AG04449 (cell line): Measurements from ENCODE around the gene SCGB2B2.
"Not testable (repeated sequence)": the region's sequence is repeated elsewhere in the genome, so short reads cannot be mapped to it uniquely, and the experiment has no call there.

Experiments used
- CTCF ChIA-PET: fragments of 350-600 bp; formaldehyde crosslinking; extraction: SDS; loops from one replicate; lab custom pipeline; 2021; ENCODE audit warnings: antibody characterized with exemption; lab: Yijun Ruan, JAX
- POLR2A ChIA-PET: fragments of 400-600, 350-600 bp; formaldehyde crosslinking; extraction: SDS; loops from one replicate; lab custom pipeline; 2020; ENCODE audit warnings: antibody characterized with exemption, inconsistent platforms; lab: Yijun Ruan, JAX
- DNase-seq: peaks from one replicate; pipeline ENCODE4 v3.0.0-alpha.2; 2010; ENCODE audit warnings: low read depth, low spot score
- H3K4me3 ChIP-seq: 2 replicates; pipeline ENCODE4 v1.5.1; 2011; ENCODE audit warnings: low read depth, mild to moderate bottlenecking, control low read depth, low read length
- TF ChIP-seq, protein P1 (sequence below): IDR thresholded peaks from one replicate; pipeline ENCODE4 v1.5.1; 2011; ENCODE audit warnings: mild to moderate bottlenecking, moderate library complexity, low read length, control low read depth, inconsistent platforms; ENCODE audit not compliant: insufficient read depth; ENCODE audit errors: missing control alignments

The SCGB2B2 gene

DNA sequence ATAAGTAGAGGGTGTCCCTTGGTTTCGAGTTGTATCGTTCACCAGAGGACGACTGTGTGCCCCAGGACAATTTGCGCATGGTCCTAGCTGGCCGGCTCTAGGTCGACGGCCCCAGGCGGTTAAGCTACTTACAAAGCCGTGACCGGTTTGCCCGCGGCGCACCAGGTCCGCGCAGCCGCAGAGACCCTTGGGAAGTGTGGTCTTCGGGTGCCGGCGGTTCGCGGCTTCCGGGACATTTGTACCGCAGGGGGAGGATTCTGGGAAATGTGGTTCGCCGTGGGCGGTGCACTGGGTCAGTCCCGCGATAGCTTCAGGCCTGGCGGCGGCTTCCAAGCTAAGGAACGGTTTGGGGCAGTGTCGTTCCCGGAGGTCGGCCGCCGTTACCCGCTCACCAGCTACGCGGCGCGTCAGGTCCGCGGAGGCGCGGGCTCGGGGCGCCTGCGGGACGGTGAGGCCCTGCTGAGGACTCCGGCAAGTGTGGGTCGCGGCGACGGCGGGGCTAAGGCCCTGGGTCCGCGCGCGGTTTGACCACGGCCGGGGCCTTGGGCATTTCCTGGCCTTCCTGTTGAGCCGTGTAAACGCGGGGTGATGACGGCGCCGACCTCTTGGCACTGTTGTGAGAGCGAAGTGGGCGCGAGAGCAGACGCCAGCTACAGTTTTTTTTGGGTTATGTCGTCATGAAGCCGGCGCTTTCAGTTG is 576 bp upstream of the SCGB2B2 start, which contains the start of gene ZNF302:
TSS of gene ZNF302 (plus strand) at position 293 of the 699 bp plus-strand sequence. CDS start 1,127 bp downstream, outside the sequence.
- CTCF ChIA-PET = interaction anchor here (2.1 kb wide), 1 partner anchor 37 kb away, joined by 6 read pairs; no protein-coding TSS in a partner anchor
- peak; percentile 80 for DNase-seq
- H3K4me3 ChIP-seq = peak within 1 kb of the TSS; percentile 77
- TF ChIP-seq, protein P1, sequence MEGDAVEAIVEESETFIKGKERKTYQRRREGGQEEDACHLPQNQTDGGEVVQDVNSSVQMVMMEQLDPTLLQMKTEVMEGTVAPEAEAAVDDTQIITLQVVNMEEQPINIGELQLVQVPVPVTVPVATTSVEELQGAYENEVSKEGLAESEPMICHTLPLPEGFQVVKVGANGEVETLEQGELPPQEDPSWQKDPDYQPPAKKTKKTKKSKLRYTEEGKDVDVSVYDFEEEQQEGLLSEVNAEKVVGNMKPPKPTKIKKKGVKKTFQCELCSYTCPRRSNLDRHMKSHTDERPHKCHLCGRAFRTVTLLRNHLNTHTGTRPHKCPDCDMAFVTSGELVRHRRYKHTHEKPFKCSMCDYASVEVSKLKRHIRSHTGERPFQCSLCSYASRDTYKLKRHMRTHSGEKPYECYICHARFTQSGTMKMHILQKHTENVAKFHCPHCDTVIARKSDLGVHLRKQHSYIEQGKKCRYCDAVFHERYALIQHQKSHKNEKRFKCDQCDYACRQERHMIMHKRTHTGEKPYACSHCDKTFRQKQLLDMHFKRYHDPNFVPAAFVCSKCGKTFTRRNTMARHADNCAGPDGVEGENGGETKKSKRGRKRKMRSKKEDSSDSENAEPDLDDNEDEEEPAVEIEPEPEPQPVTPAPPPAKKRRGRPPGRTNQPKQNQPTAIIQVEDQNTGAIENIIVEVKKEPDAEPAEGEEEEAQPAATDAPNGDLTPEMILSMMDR = no peak
- POLR2A ChIA-PET = interaction anchor here (0.6 to 1.5 kb wide), 8 partner anchors 9 to 505 kb away, joined by 3 to 13 read pairs (median 4); partner anchors contain the start of genes LSM14A, ZNF181 and ZNF30

DNA sequence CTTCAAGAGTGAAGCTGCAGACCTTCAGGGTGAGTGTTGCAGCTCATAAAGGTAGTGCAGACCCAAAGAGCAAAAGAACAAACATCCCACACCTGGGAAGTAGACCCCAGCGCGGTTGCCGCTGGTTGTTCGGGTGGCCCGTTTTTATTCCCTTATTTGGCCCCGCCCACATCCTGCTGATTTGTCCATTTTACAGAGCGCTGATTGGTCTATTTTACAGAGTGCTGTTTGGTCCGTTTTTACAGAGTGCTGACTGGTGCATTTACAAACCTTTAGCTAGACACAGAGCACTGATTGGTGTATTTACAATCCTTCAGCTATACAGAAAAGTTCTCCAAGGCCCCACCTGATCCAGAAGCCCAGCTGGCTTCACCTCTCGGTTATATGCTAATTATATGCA is 1.0 kb downstream of the SCGB2B2 start:
- TF ChIP-seq, protein P1 = no peak
- no peak for DNase-seq
- CTCF ChIA-PET = no interaction called here
- H3K4me3 ChIP-seq = no peak overlapping the region
- POLR2A ChIA-PET = no interaction called here

DNA sequence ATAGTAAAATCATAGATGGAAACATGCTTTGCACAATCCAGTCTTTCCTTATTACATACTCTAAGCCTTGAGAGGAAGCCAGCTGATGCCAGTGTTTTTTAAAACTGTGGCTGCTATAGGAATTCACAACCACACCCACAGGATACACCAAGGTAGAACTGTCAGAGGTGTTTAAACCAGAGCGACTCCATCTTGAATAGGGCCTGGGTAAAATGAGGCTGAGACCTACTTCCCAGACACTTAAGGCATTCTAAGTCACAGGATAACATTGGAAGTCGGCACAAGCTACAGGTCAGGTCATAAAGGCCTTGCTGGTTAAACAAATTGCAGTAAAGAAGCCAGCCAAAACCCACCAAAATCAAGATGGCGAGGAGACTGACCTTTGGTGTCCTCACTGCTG is 1.7 kb downstream of the SCGB2B2 start:
- DNase-seq = no peak
- TF ChIP-seq, protein P1 = no peak
- ChIA-PET POLR2A (no interaction called here), CTCF (no interaction called here)
- no peak overlapping the region for H3K4me3 ChIP-seq

DNA sequence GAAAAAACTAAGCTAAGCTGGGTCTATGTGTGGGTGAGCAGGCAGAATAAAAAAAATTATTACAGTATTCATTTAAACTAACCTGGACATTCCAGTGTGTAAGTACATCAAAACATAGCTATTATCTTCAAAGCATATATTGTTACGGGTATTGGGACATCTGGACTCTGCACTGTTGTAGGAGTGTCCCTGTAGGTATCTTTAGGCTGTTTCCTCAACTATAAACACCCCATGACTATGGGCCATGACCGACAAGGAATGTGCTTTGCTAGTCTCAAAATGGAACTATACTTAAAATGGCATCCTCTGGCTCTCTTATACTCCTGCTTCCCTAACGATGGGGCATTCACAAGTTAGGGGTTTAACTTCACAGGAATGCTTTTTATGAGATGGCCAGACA is 3.4 kb downstream of the SCGB2B2 start:
- H3K4me3 ChIP-seq = no peak overlapping the region
- ChIA-PET POLR2A (no interaction called here), CTCF (no interaction called here)

DNA sequence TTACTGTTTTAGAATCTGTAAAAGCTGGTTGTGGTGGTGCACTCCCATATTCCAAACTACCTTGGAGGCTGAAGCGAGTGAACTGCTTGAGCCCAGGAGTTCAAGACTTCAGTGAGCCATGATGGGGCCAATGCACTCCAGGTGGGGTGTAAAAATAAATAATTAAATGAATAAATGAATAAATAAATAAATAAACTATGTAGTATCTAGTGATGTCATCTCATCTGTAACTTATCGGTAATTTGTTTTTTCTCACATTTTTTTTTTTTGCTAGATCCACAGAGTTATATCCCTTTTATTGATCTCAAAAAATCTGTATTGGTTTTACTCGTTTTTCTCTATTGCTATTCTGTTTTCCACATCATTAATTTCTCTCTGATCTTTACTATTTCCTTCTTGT is 5.0 kb downstream of the SCGB2B2 start:
- TF ChIP-seq, protein P1 = no peak
- DNase-seq = no peak
- no peak overlapping the region for H3K4me3 ChIP-seq
- POLR2A ChIA-PET = no interaction called here
- CTCF ChIA-PET = interaction anchor here (1.2 kb wide), 1 partner anchor 24 kb away, joined by 3 read pairs; no protein-coding TSS in a partner anchor

More for the DNA sequence above, 3.4 kb downstream of the SCGB2B2 start:
- TF ChIP-seq, protein P1 = no peak
- no peak for DNase-seq

DNA sequence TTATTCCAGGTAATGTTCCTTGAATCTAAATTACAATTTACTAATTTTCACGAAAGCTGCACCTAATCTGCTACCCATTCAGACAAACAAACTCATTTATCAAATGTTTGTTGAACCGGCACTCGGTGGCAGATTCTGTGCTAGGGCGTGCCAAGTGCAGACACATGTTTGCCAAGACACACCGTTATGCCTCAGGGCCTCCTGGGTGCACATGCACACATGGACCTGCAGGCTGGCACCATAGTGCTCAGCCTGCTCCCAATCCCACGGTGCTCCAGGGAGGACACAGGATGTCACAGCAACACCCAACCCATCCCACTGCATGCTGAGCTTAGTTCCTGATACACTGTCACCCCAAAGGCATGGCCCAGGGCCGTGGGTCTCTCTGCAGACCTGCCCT is 7.7 kb downstream of the SCGB2B2 start:
- no peak for DNase-seq
- ChIA-PET CTCF (no interaction called here), POLR2A (interaction anchor here (0.6 kb wide), 1 partner anchor 119 kb away, joined by 3 read pairs; no protein-coding TSS in a partner anchor)
- TF ChIP-seq, protein P1 = no peak
- H3K4me3 ChIP-seq = no peak overlapping the region

DNA sequence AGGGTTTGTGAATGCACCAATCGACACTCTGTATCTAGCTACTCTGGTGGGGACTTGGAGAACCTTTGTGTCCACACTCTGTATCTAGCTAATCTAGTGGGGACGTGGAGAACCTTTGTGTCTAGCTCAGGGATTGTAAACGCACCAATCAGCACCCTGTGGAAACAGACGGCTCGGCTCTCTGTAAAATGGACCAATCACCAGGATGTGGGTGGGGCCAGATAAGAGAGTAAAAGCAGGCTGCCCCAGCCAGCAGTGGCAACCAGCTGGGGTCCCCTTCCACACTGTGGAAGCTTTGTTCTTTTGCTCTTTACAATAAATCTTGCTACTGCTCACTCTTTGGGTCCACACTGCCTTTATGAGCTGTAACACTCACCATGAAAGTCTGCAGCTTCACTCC is 8.3 kb downstream of the SCGB2B2 start:
- DNase-seq, H3K4me3 ChIP-seq, CTCF ChIA-PET, POLR2A ChIA-PET: not testable (repeated sequence)

DNA sequence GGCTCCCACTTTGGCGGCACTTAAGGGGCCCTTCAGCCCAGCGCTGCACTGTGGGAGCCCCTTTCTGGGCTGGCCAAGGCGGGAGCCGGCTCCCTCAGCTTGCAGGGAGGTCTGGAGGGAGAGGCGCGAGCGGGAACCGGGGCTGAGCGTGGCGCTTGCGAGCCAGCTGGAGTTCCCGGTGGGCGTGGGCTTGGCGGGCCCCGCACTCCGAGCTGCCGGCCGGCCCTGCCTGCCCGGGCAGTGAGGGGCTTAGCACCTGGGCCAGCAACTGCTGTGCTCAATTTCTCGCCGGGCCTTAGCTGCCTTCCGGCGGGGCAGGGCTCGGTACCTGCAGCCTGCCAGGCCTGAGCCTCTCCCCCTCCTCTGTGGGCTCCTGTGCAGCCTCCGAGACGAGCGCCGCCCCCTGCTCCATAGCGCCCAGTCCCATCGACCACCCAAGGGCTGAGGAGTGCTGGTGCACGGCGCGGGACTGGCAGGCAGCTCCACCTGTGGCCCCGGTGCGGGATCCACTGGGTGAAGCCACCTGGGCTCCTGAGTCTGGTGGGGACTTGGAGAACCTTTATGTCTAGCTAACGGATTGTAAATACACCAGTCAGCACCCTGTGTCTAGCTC is 8.8 kb downstream of the SCGB2B2 start:
- DNase-seq, H3K4me3 ChIP-seq, POLR2A ChIA-PET, CTCF ChIA-PET: not testable (repeated sequence)
